GM21367 (cell line): ENCODE results near the gene ACOT2.
"Not testable (repeated sequence)": the region's sequence is repeated elsewhere in the genome, so short reads cannot be mapped to it uniquely, and the experiment has no call there.

Experiments used
- ATAC-seq: cut with Tn5 transposase; IDR thresholded peaks from one replicate; pipeline ENCODE4 v1.9.1; 2021; ENCODE audit not compliant: unreplicated experiment

ACOT2 gene

GRCh38 chr14:73569185-73569958 lies at the start of gene ACOT2:
ACOT2 (plus strand) TSS chr14:73569213; CDS start chr14:73569241, 28 bp downstream.
- not testable (repeated sequence) for ATAC-seq

- ATAC-seq = no peak
Measured at GRCh38 chr14:73521229-73521628, 47.8 kb upstream of the ACOT2 start.

- ATAC-seq = no peak
Measured at GRCh38 chr14:73524493-73524892, 44.5 kb upstream of the ACOT2 start.

GRCh38 chr14:73526036-73526984 lies 42.7 kb upstream of the ACOT2 start:
- no peak for ATAC-seq

GRCh38 chr14:73529356-73529755 lies 39.7 kb upstream of the ACOT2 start:
- not testable (repeated sequence) for ATAC-seq

GRCh38 chr14:73531971-73532370 lies 37.0 kb upstream of the ACOT2 start:
- ATAC-seq = not testable (repeated sequence)

- not testable (repeated sequence) for ATAC-seq
Measured at GRCh38 chr14:73537244-73538045, 31.6 kb upstream of the ACOT2 start.

- ATAC-seq = not testable (repeated sequence)
Measured at GRCh38 chr14:73539017-73539416, 30.0 kb upstream of the ACOT2 start.

GRCh38 chr14:73542961-73543360 lies 26.1 kb upstream of the ACOT2 start:
- ATAC-seq = not testable (repeated sequence)

GRCh38 chr14:73545353-73545752 lies 23.7 kb upstream of the ACOT2 start:
- not testable (repeated sequence) for ATAC-seq

GRCh38 chr14:73549097-73549496 lies 19.9 kb upstream of the ACOT2 start:
- ATAC-seq = not testable (repeated sequence)

- ATAC-seq = not testable (repeated sequence)
Measured at GRCh38 chr14:73549889-73550524, 19.0 kb upstream of the ACOT2 start.

- no peak for ATAC-seq
Measured at GRCh38 chr14:73553845-73554244, 15.2 kb upstream of the ACOT2 start.

GRCh38 chr14:73557201-73557600 lies 11.8 kb upstream of the ACOT2 start:
- ATAC-seq = not testable (repeated sequence)

- ATAC-seq = not testable (repeated sequence)
Measured at GRCh38 chr14:73558238-73558637, 10.8 kb upstream of the ACOT2 start.

- not testable (repeated sequence) for ATAC-seq
Measured at GRCh38 chr14:73562256-73562655, 6.8 kb upstream of the ACOT2 start.

- ATAC-seq = not testable (repeated sequence)
Measured at GRCh38 chr14:73562696-73563095, 6.3 kb upstream of the ACOT2 start.

- not testable (repeated sequence) for ATAC-seq
Measured at GRCh38 chr14:73566431-73566830, 2.6 kb upstream of the ACOT2 start.

GRCh38 chr14:73566935-73567334 lies 2.1 kb upstream of the ACOT2 start:
- not testable (repeated sequence) for ATAC-seq

- no peak for ATAC-seq
Measured at GRCh38 chr14:73567358-73567757, 1.7 kb upstream of the ACOT2 start.
